OCI-LY3 (cell line): ENCODE data around the gene STYK1.

Experiments
- EZH2phosphoT487 ChIP-seq: fragments of 200-600 bp; shearing (Covaris generic); IDR thresholded peaks from 2 replicates; pipeline ENCODE4 v1.6.1; 2018; ENCODE audit warnings: antibody characterized with exemption, mixed run types, low read depth
- TF ChIP-seq, protein P1 (sequence below): fragments of 200-600, 300-600 bp; sonication (generic); IDR thresholded peaks from 2 replicates; pipeline ENCODE4 v1.5.1; 2014; ENCODE audit warnings: antibody characterized with exemption, low read length, low read depth

DNA sequence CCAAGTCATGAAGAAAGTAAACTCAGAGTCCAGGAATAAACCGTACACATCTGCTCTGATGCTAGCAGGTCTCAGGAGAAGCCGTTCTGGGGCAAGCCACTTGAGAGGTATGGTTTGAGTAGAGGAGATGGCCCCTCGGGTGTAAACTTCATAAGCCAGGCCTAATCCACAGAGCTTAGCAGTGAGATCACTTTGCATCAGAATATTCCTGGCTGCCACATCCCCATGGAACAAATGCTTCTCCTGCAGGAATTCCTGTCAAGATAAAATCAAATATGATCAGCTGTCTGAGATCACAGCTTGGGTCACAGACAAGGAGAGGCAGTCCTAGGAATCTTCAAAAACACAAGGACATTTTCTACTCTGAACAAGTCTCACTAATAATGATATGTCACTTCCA lies 49.2 kb downstream of the STYK1 start:
- TF ChIP-seq, protein P1, sequence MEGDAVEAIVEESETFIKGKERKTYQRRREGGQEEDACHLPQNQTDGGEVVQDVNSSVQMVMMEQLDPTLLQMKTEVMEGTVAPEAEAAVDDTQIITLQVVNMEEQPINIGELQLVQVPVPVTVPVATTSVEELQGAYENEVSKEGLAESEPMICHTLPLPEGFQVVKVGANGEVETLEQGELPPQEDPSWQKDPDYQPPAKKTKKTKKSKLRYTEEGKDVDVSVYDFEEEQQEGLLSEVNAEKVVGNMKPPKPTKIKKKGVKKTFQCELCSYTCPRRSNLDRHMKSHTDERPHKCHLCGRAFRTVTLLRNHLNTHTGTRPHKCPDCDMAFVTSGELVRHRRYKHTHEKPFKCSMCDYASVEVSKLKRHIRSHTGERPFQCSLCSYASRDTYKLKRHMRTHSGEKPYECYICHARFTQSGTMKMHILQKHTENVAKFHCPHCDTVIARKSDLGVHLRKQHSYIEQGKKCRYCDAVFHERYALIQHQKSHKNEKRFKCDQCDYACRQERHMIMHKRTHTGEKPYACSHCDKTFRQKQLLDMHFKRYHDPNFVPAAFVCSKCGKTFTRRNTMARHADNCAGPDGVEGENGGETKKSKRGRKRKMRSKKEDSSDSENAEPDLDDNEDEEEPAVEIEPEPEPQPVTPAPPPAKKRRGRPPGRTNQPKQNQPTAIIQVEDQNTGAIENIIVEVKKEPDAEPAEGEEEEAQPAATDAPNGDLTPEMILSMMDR: no peak
- no peak for TF ChIP-seq EZH2phosphoT487
